Measurements from ENCODE around the gene KRT15. TPM values are rescaled to one million over a fixed set of nuclear protein-coding genes. Genes with fewer than 3 reads are reported as not detected.

KRT15 gene
- total RNA-seq, 1 experiment from 2014 or later, result 0.59 TPM

GRCh38 chr17:41492771-41493170 is 25.9 kb downstream of the KRT15 start:
- no peaks in the 10 kb centered on the region for H3K27me3 ChIP-seq (ENCODE audit: control insufficient read depth, insufficient read depth, low read length)
- H3K4me3 ChIP-seq (ENCODE audit: insufficient read depth, low read depth, low read length), result no peak overlapping the region
- no peak for DNase-seq
- H3K36me3 ChIP-seq (replicated peaks; ENCODE audit: control insufficient read depth, insufficient read depth, low read length), result no peaks in the 10 kb centered on the region

GRCh38 chr17:41492351-41492750 is 26.3 kb downstream of the KRT15 start:
- Histone ChIP-seq H3K36me3 (replicated peaks; ENCODE audit: control insufficient read depth, insufficient read depth, low read length) (no peaks in the 10 kb centered on the region), H3K4me3 (ENCODE audit: insufficient read depth, low read depth, low read length) (no peak overlapping the region), H3K27me3 (ENCODE audit: control insufficient read depth, insufficient read depth, low read length) (no peaks in the 10 kb centered on the region)
- no peak for DNase-seq

DNA sequence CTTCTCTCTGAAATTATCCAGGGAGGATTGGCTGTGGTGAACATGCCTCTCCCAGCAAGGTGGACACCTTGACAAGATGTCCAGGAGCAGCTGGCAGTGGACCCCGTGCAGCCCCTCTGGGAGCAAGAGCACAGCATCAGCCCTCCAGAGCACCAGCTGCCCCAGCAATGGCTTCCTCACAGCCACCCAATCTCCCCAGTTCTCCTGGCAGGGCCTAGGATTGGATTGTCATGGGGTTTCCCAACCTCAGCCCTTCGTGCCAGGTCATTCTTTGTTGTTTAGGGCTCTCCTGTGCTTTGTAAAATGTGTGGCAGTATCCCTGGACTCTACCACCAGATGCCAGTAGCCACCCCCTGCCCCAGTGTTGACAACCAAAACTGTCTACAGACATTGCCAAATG is 27.2 kb downstream of the KRT15 start:
- no peak overlapping the region for H3K4me3 ChIP-seq (ENCODE audit: insufficient read depth, low read depth, low read length)
- DNase-seq, result no peak
- H3K36me3 ChIP-seq (replicated peaks; ENCODE audit: control insufficient read depth, insufficient read depth, low read length), result no peaks in the 10 kb centered on the region
- H3K27me3 ChIP-seq (ENCODE audit: control insufficient read depth, insufficient read depth, low read length), result 0 out of 2 replicates have a peak, but pooled peaks cover 2% of the 10 kb centered on the region

DNA sequence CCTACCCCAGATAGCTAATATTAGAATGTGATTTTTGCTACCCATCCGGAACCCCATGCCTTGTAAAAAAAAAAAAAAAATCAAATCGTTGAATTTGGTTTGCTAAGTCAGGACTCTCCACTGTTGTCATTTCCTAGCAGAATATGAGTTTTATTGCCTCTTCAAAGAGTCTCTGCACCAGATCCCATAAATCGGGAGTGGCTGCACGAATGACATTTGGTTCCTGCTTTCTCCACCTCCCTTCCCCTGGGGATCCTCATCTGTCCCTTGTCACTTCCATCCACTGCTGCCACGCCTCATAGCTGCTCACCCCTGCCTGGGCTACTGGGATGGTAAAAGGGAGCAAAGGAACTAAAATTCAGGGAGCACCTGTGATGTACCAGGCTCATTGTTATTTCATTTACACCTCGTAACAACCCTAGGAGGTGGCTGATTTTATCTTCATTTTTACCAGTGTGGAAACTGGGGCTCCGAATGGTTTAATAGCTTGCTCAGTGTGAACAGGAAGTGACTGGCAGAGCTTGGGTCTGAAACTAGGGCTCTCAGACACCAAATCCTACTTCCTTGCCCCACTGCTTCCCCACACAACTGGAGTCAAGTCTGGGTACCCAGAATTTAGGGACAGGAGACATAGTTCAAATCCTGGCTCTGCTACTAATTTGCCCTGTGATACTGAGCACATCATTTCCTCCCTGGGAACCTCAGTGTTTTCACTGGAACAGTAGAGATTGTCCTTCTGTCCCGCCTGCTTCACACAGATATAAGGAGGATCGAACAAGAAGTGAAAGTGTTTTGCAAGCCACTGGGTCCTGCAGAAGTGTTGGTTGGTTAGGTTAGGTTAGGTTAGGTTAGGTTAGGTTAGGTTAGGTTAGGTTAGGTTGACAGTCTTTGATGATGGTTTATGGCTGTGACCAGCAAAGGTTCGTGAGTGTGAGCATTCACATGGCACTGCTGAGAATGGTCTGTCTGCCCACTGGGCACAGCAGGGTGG is 28.4 kb downstream of the KRT15 start:
- Histone ChIP-seq H3K4me3 (ENCODE audit: insufficient read depth, low read depth, low read length) (no peak overlapping the region), H3K27me3 (ENCODE audit: control insufficient read depth, insufficient read depth, low read length) (0 out of 2 replicates have a peak, but pooled peaks cover 2% of the 10 kb centered on the region), H3K36me3 (replicated peaks; ENCODE audit: control insufficient read depth, insufficient read depth, low read length) (no peaks in the 10 kb centered on the region)
- no peak for DNase-seq

- no peak for DNase-seq
- Histone ChIP-seq H3K4me3 (ENCODE audit: insufficient read depth, low read depth, low read length) (no peak within 1 kb of the TSS), H3K36me3 (replicated peaks; ENCODE audit: control insufficient read depth, insufficient read depth, low read length) (no peaks in the 10 kb centered on the region), H3K27me3 (ENCODE audit: control insufficient read depth, insufficient read depth, low read length) (0 out of 2 replicates have a peak, but pooled peaks cover 2% of the 10 kb centered on the region)
Measured at GRCh38 chr17:41489531-41489930, 29.2 kb downstream of the KRT15 start, which contains the start of gene KRT36. KRT36 (minus strand) TSS chr17:41489910; CDS start chr17:41489864, 46 bp downstream.

DNA sequence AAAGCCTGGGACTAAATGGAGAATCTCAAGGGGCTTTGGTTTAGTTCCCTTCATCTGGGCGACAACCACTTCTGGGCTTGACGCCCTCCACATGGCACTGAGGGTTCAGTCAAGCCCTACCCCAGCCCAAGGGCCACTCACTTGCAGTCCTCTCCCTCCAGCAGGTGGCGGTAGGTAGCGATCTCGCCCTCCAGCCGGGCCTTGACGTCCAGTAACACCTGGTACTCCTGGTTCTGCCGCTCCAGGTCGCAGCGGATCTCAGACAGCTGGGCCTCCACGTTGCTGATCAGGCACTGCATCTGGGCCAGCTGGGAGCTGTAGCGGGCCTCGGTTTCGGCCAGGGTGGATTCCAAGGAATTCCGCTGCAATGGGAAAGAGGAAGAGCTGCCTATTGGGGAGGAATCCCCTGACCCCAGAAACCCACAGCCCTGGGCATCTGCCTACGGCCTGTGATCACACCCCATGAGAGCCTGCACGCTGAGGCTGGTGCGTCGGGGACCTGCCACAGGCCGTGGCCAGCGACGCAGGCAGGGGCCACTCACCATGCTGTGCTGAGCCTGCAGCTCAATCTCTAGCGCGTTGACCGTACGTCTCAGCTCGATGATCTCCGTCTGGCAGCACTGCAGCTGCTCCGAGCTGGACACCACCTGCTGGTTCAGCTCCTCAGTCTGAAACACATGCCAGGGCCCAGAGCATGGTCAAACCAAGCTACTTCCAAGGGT is 31.7 kb downstream of the KRT15 start:
- no peaks in the 10 kb centered on the region for H3K36me3 ChIP-seq (replicated peaks; ENCODE audit: control insufficient read depth, insufficient read depth, low read length)
- no peak overlapping the region for H3K4me3 ChIP-seq (ENCODE audit: insufficient read depth, low read depth, low read length)
- H3K27me3 ChIP-seq (ENCODE audit: control insufficient read depth, insufficient read depth, low read length), result 0 out of 2 replicates have a peak, but pooled peaks cover 2% of the 10 kb centered on the region
- DNase-seq, result peak; percentile 93

DNA sequence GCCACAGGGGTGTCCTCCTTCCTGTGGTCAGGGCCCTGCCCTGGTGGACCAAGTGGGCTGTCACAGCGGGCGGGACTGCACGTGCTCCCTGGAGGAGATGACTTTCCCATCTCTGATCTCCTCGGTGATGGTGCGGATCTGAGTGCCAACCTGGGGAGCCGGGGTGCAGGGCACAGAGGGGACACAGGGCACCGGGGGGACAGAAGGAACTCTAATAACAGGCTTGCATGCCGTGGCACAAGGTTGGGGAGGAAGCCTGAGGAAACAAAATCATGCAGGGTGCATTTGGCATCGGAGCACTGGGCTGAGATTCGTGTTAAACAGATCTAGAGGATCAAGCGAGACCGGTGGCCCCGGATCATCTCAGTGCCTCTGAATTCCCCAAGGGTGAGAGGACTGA is 32.4 kb downstream of the KRT15 start:
- 0 out of 2 replicates have a peak, but pooled peaks cover 2% of the 10 kb centered on the region for H3K27me3 ChIP-seq (ENCODE audit: control insufficient read depth, insufficient read depth, low read length)
- no peak overlapping the region for H3K4me3 ChIP-seq (ENCODE audit: insufficient read depth, low read depth, low read length)
- no peaks in the 10 kb centered on the region for H3K36me3 ChIP-seq (replicated peaks; ENCODE audit: control insufficient read depth, insufficient read depth, low read length)
- no peak for DNase-seq

DNA sequence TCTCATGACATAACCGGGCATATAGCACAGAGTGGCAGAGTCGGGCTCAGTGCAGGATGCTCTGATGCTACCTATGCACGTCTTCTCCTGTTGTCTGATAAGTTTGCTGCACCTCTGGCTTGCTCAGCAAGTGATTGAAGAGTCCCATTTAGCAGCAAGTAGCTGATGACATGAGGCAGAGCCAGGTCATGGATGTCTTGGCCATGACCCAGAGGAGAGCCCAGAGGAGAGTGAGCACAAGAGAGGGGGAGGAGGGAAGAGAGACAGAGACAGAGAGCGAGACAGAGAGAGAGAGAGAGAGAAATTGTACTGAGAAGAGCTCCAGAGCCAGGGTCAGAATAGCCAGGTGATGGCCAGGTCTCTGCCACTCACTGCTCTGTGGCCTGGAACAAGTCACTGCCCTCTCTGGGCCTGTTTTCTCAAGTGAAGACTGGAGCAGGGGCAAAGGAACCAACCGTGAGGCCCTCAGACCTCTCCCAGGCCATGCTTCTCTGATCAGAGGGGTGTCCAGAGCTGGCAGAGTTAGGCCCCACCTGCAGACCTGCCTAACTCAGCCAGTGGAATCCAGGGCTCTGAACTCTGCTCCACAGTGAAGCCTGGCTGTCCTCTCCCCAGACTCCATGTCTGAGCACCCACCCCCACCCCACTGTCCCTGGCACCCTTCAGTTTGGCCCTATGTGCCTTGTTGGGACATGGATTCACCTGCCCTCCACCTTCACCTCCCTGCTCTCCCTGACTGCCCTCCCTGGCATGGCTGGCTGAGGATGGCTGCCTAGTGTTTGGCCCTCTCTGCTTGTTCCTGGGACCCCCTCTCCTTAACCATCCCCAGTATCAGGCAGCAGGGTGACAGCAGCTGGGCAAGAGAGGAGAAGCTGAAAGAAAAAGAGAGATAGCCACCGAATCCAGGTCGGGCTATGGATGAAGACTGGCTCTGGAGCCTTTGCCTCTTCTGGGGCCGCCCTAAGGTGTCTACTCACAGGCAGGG is 33.5 kb downstream of the KRT15 start:
- DNase-seq, result no peak
- Histone ChIP-seq H3K36me3 (replicated peaks; ENCODE audit: control insufficient read depth, insufficient read depth, low read length) (no peaks in the 10 kb centered on the region), H3K4me3 (ENCODE audit: insufficient read depth, low read depth, low read length) (no peak overlapping the region), H3K27me3 (ENCODE audit: control insufficient read depth, insufficient read depth, low read length) (0 out of 2 replicates have a peak, but pooled peaks cover 2% of the 10 kb centered on the region)

DNA sequence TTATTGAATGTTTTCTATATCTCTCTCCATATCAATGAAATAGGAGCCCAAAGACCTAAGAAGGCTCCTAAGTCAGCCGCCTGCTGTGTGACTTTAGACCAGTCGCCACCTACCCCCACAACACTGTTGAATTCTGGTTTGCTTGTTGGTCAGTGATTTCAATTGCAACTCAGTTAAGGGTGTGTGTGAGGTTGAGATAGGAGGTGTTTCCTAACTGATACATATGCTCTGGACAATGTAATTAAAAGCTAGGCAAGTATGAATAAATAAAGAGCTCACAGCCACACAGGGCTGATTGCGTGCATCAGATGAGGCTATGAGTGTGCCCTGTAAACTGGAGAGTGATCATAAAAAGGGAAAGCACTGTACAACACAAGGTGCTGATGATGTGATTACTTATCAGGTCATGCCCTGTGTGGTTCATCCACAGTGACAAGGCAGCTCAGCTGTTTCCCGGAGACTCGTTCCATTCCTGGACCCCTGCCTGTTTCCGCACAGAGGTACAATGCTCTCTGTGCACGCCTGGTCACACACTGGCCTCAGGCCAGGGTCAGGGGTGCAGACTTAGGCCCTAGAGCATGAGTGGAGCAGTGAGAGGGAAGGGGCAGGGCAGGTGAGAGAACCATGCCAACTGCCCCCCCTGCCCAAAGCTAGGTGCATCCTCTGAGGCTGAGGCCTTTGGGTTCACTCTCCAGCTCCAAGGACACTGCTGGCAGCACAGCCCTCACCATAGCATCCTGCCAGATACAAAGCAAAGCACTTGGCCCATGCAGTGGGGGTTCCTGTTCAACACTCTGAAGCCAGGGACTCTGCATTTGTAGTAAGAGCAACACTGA is 34.5 kb downstream of the KRT15 start:
- Histone ChIP-seq H3K4me3 (ENCODE audit: insufficient read depth, low read depth, low read length) (no peak overlapping the region), H3K27me3 (ENCODE audit: control insufficient read depth, insufficient read depth, low read length) (0 out of 2 replicates have a peak, but pooled peaks cover 2% of the 10 kb centered on the region), H3K36me3 (replicated peaks; ENCODE audit: control insufficient read depth, insufficient read depth, low read length) (no peaks in the 10 kb centered on the region)
- no peak for DNase-seq

DNA sequence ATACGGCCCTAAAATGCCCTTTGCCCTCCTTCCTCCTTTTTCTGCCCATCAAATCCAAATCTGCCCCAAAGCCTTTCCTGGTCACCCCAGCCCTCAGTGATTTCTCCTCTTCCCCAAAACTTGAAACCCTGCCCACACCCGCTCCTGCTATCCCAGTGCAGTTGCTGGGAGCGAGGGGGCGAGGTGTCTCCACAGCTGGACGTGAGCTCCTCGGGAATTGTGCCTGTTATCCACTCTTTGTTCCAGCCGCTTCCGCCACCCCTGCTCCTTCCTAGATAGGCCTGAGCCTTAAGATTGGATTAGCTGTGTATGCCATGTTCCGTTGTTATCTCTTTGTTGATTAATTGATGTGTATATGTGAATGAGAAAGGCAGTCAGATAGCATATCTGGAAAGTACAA is 35.2 kb downstream of the KRT15 start:
- no peak for DNase-seq
- H3K27me3 ChIP-seq (ENCODE audit: control insufficient read depth, insufficient read depth, low read length), result 0 out of 2 replicates have a peak, but pooled peaks cover 2% of the 10 kb centered on the region
- H3K36me3 ChIP-seq (replicated peaks; ENCODE audit: control insufficient read depth, insufficient read depth, low read length), result no peaks in the 10 kb centered on the region
- no peak overlapping the region for H3K4me3 ChIP-seq (ENCODE audit: insufficient read depth, low read depth, low read length)

- H3K4me3 ChIP-seq (ENCODE audit: insufficient read depth, low read depth, low read length), result no peak within 1 kb of the TSS
- H3K36me3 ChIP-seq (replicated peaks; ENCODE audit: control insufficient read depth, insufficient read depth, low read length), result no peaks in the 10 kb centered on the region
- no peak for DNase-seq
- no peaks in the 10 kb centered on the region for H3K27me3 ChIP-seq (ENCODE audit: control insufficient read depth, insufficient read depth, low read length)
Measured at GRCh38 chr17:41481036-41481435, 37.7 kb downstream of the KRT15 start, which contains the start of gene KRT35. KRT35 (minus strand) TSS chr17:41481151; CDS start chr17:41481097, 54 bp downstream.

DNA sequence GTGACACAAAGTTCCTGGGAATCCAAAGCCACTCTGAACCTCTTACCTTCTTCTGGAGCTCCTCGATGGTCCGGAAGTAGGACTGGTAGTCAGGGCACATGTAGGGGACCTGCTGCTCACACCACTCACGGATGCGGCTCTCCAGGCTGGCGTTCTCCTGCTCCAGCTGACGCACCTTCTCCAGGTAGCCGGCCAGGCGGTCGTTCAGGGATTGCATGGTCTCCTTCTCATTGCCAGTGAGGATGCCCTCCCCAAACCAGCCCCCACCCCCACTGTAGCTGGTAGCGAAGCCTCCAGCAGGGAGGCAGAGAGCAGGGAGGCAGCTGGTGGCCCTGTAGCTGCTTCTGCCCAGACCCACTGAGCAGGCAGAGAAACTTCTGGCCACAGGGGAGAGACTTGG is 38.1 kb downstream of the KRT15 start:
- Histone ChIP-seq H3K36me3 (replicated peaks; ENCODE audit: control insufficient read depth, insufficient read depth, low read length) (no peaks in the 10 kb centered on the region), H3K27me3 (ENCODE audit: control insufficient read depth, insufficient read depth, low read length) (no peaks in the 10 kb centered on the region), H3K4me3 (ENCODE audit: insufficient read depth, low read depth, low read length) (no peak overlapping the region)
- no peak for DNase-seq

GRCh38 chr17:41480136-41480535 is 38.6 kb downstream of the KRT15 start:
- Histone ChIP-seq H3K4me3 (ENCODE audit: insufficient read depth, low read depth, low read length) (no peak overlapping the region), H3K27me3 (ENCODE audit: control insufficient read depth, insufficient read depth, low read length) (no peaks in the 10 kb centered on the region), H3K36me3 (replicated peaks; ENCODE audit: control insufficient read depth, insufficient read depth, low read length) (no peaks in the 10 kb centered on the region)
- DNase-seq, result no peak

Data from H7 (cell line).